H1 (cell line): ENCODE results near the gene HOXD10. TPM values are rescaled to one million over a fixed set of nuclear protein-coding genes. Genes with fewer than 3 reads are reported as not detected.

Source experiments
- BCL11A ChIP-seq, 2 experiments: IDR thresholded peaks; one replicate each; pipeline ENCODE4 v1.6.1; 2011; ENCODE audit warnings: low read depth in 2 of 2, low read length in 2 of 2, mild to moderate bottlenecking in 2 of 2
- CBX5 ChIP-seq: fragments of 300-800, 300-1000 bp; sonication (generic); IDR thresholded peaks from 2 replicates; pipeline ENCODE4 v1.7.1; 2016; ENCODE audit warnings: antibody characterized with exemption, low read length, low read depth
- CBX8 ChIP-seq: fragments of 300-800, 300-1000 bp; sonication (generic); IDR thresholded peaks from 2 replicates; pipeline ENCODE4 v1.7.1; 2016; ENCODE audit warnings: low read depth, low read length, borderline replicate concordance
- CREB1 ChIP-seq: IDR thresholded peaks from 2 replicates; pipeline ENCODE4 v1.6.1; 2012; ENCODE audit warnings: inconsistent platforms
- EP300 ChIP-seq, 2 experiments: IDR thresholded peaks; 1 replicate in 1 of 2; 2 replicates in 1 of 2; pipeline ENCODE4 v1.6.1; 2011 to 2012; ENCODE audit warnings: low read depth in 2 of 2, low read length in 2 of 2, mild to moderate bottlenecking in 2 of 2, borderline replicate concordance in 1 of 2, inconsistent platforms in 1 of 2, moderate library complexity in 1 of 2
- EZH2 ChIP-seq: fragments of 200-600 bp; sonication (generic); IDR thresholded peaks from 2 replicates; pipeline ENCODE4 v1.7.1; 2012; ENCODE audit warnings: low read depth, mild to moderate bottlenecking, moderate library complexity, low read length, inconsistent platforms; ENCODE audit not compliant: severe bottlenecking
- HDAC6 ChIP-seq: IDR thresholded peaks from one replicate; pipeline ENCODE4 v1.7.1; 2012; ENCODE audit warnings: low read depth, mild to moderate bottlenecking, inconsistent platforms, low read length, moderate library complexity
- JUND ChIP-seq: IDR thresholded peaks from 2 replicates; pipeline ENCODE4 v1.6.1; 2011; ENCODE audit warnings: mild to moderate bottlenecking, improper control_type of control experiment, low read length
- KDM1A ChIP-seq: fragments of 200-600, 300-600 bp; sonication (generic); IDR thresholded peaks from 2 replicates; pipeline ENCODE4 v1.7.1; 2016; ENCODE audit warnings: mild to moderate bottlenecking, low read length, borderline replicate concordance
- KDM4A ChIP-seq: IDR thresholded peaks from one replicate; pipeline ENCODE4 v1.7.1; 2012; ENCODE audit warnings: low read depth, mild to moderate bottlenecking, moderate library complexity, low read length, inconsistent platforms; ENCODE audit not compliant: severe bottlenecking
- KDM5A ChIP-seq: fragments of 200-600 bp; IDR thresholded peaks from 2 replicates; pipeline ENCODE4 v1.7.1; 2012; ENCODE audit warnings: mild to moderate bottlenecking, low read length, inconsistent platforms, mixed read lengths
- SIN3A ChIP-seq, 2 experiments: IDR thresholded peaks in 1 of 2; conservative IDR thresholded peaks in 1 of 2; 2 replicates each; pipeline ENCODE4 v1.6.1; 2011 to 2012; ENCODE audit warnings: low read length in 2 of 2, improper control_type of control experiment in 1 of 2, low read depth in 1 of 2, mild to moderate bottlenecking in 1 of 2
- SIX5 ChIP-seq: IDR thresholded peaks from 2 replicates; pipeline ENCODE4 v1.6.1; 2011; ENCODE audit warnings: mild to moderate bottlenecking, low read depth, low read length
- SP4 ChIP-seq: IDR thresholded peaks from 2 replicates; pipeline ENCODE4 v1.6.1; 2012; ENCODE audit warnings: low read length, inconsistent platforms
- TAF7 ChIP-seq: optimal IDR thresholded peaks from 2 replicates; pipeline ENCODE3; 2011; ENCODE audit warnings: low read depth, mild to moderate bottlenecking, inconsistent platforms, low read length, moderate library complexity, borderline replicate concordance
- TBP ChIP-seq: IDR thresholded peaks from 2 replicates; pipeline ENCODE4 v1.6.1; 2011; ENCODE audit warnings: low read depth, low read length, improper control_type of control experiment
- polyA plus RNA-seq, 7 experiments: library from polyadenylated mRNA; depleted of rRNA in 3 of 7; stranded (reverse) in 5 of 7; unstranded in 2 of 7; fragments of >200 nt in 5 of 7; fragments of 200-250 nt in 2 of 7; gene quantifications; 1 replicate in 5 of 7; 2 replicates in 1 of 7; 4 replicates in 1 of 7; pipeline versions ENCODE4 v1.2.1 to v1.2.3, GENCODE V29; 2011 to 2013; ENCODE audit warnings: missing spikeins in 2 of 7, mixed read lengths in 2 of 7
- total RNA-seq: library from RNA; stranded (reverse); fragmentation: NEBNext Ultra II Directional; extraction: Animal tissue kit (Norgen Biotek cat#: 25700); gene quantifications from 2 replicates; pipeline ENCODE4 v1.2.1, GENCODE V29; 2021
- TF ChIP-seq, protein P1 (sequence below), 3 experiments: IDR thresholded peaks; 1 replicate in 2 of 3; 2 replicates in 1 of 3; pipeline versions ENCODE4 v1.5.1 to v1.6.1; 2011; ENCODE audit warnings: low read length in 3 of 3, mild to moderate bottlenecking in 3 of 3, inconsistent platforms in 2 of 3, low read depth in 1 of 3, moderate library complexity in 1 of 3; ENCODE audit not compliant: insufficient read depth in 1 of 3; ENCODE audit errors: control extremely low read depth in 1 of 3
- TF ChIP-seq, protein P2 (sequence below): IDR thresholded peaks from 2 replicates; pipeline ENCODE4 v1.6.1; 2012; ENCODE audit warnings: inconsistent platforms
- TF ChIP-seq, protein P3 (sequence below): IDR thresholded peaks from 2 replicates; pipeline ENCODE4 v1.6.1; 2011; ENCODE audit warnings: low read length, improper control_type of control experiment

HOXD10 gene
- total and polyA plus RNA-seq, 2 of the 8 experiments (the other 6 are each of a cell fraction or from before 2014, with no cell fraction given): not detected

- TF ChIP-seq SIX5 (no peak), SP4 (no peak), CREB1 (no peak), EZH2 (peak; percentile 93), CBX5 (no peak), HDAC6 (no peak), KDM1A (no peak), TBP (no peak), KDM4A (peak; percentile 15), CBX8 (no peak), JUND (no peak), EP300 (IDR thresholded peaks at IDR 0.05; ENCODE audit: borderline replicate concordance in 1 of 2, low read depth in 2 of 2, low read length in 2 of 2) (no peak), TAF7 (no peak), SIN3A (conservative IDR thresholded peaks at IDR 0.05 in 1 of 2, IDR thresholded peaks at IDR 0.05 in 1 of 2; ENCODE audit: low read depth in 1 of 2, low read length in 2 of 2) (no peak), BCL11A (IDR thresholded peaks at IDR 0.05; ENCODE audit: low read depth in 2 of 2, low read length in 2 of 2) (no peak), KDM5A (no peak)
- TF ChIP-seq, protein P1, sequence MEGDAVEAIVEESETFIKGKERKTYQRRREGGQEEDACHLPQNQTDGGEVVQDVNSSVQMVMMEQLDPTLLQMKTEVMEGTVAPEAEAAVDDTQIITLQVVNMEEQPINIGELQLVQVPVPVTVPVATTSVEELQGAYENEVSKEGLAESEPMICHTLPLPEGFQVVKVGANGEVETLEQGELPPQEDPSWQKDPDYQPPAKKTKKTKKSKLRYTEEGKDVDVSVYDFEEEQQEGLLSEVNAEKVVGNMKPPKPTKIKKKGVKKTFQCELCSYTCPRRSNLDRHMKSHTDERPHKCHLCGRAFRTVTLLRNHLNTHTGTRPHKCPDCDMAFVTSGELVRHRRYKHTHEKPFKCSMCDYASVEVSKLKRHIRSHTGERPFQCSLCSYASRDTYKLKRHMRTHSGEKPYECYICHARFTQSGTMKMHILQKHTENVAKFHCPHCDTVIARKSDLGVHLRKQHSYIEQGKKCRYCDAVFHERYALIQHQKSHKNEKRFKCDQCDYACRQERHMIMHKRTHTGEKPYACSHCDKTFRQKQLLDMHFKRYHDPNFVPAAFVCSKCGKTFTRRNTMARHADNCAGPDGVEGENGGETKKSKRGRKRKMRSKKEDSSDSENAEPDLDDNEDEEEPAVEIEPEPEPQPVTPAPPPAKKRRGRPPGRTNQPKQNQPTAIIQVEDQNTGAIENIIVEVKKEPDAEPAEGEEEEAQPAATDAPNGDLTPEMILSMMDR (IDR thresholded peaks at IDR 0.05; ENCODE audit: control extremely low read depth in 1 of 3, insufficient read depth in 1 of 3, low read depth in 1 of 3, low read length in 3 of 3): no peak
- TF ChIP-seq, protein P2, sequence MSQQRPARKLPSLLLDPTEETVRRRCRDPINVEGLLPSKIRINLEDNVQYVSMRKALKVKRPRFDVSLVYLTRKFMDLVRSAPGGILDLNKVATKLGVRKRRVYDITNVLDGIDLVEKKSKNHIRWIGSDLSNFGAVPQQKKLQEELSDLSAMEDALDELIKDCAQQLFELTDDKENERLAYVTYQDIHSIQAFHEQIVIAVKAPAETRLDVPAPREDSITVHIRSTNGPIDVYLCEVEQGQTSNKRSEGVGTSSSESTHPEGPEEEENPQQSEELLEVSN: peak; percentile 77
- TF ChIP-seq, protein P3, sequence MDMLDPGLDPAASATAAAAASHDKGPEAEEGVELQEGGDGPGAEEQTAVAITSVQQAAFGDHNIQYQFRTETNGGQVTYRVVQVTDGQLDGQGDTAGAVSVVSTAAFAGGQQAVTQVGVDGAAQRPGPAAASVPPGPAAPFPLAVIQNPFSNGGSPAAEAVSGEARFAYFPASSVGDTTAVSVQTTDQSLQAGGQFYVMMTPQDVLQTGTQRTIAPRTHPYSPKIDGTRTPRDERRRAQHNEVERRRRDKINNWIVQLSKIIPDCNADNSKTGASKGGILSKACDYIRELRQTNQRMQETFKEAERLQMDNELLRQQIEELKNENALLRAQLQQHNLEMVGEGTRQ: no peak
These were observed 33.5 kb upstream of the HOXD10 start (continued) for GRCh38 chr2:176082824-176083751.
